HG03097 (cell line): Measurements from ENCODE around the gene ST6GALNAC3.
"Not testable (repeated sequence)": the region's sequence is repeated elsewhere in the genome, so short reads cannot be mapped to it uniquely, and the experiment has no call there.

Experiments used
- ATAC-seq: cut with Tn5 transposase; IDR thresholded peaks from one replicate; pipeline ENCODE4 v1.9.1; 2021; ENCODE audit not compliant: unreplicated experiment, low FRiP score

ST6GALNAC3 gene

GRCh38 chr1:76238094-76238628 lies 163.6 kb downstream of the ST6GALNAC3 start:
- ATAC-seq: no peak

GRCh38 chr1:76239470-76239918 lies 164.9 kb downstream of the ST6GALNAC3 start:
- ATAC-seq: no peak

- ATAC-seq: no peak
Measured at GRCh38 chr1:76240316-76240715, 165.8 kb downstream of the ST6GALNAC3 start.

GRCh38 chr1:76242587-76242986 lies 168.0 kb downstream of the ST6GALNAC3 start:
- not testable (repeated sequence) for ATAC-seq

- no peak for ATAC-seq
Measured at GRCh38 chr1:76247261-76247852, 172.8 kb downstream of the ST6GALNAC3 start.

GRCh38 chr1:76250271-76250670 lies 175.7 kb downstream of the ST6GALNAC3 start:
- no peak for ATAC-seq

GRCh38 chr1:76252431-76252830 lies 177.9 kb downstream of the ST6GALNAC3 start:
- no peak for ATAC-seq

GRCh38 chr1:76254104-76255030 lies 179.8 kb downstream of the ST6GALNAC3 start:
- ATAC-seq: no peak

- no peak for ATAC-seq
Measured at GRCh38 chr1:76256289-76257223, 182.0 kb downstream of the ST6GALNAC3 start.

GRCh38 chr1:76257823-76258222 lies 183.3 kb downstream of the ST6GALNAC3 start:
- ATAC-seq: no peak

GRCh38 chr1:76259270-76259669 lies 184.7 kb downstream of the ST6GALNAC3 start:
- ATAC-seq: no peak

- no peak for ATAC-seq
Measured at GRCh38 chr1:76260279-76260678, 185.7 kb downstream of the ST6GALNAC3 start.

GRCh38 chr1:76262601-76263000 lies 188.1 kb downstream of the ST6GALNAC3 start:
- ATAC-seq: no peak

GRCh38 chr1:76264642-76265041 lies 190.1 kb downstream of the ST6GALNAC3 start:
- ATAC-seq: no peak

- ATAC-seq: no peak
Measured at GRCh38 chr1:76266762-76267161, 192.2 kb downstream of the ST6GALNAC3 start.

- no peak for ATAC-seq
Measured at GRCh38 chr1:76267631-76268030, 193.1 kb downstream of the ST6GALNAC3 start.

- no peak for ATAC-seq
Measured at GRCh38 chr1:76268341-76268740, 193.8 kb downstream of the ST6GALNAC3 start.

GRCh38 chr1:76269155-76269554 lies 194.6 kb downstream of the ST6GALNAC3 start:
- no peak for ATAC-seq

GRCh38 chr1:76274302-76274701 lies 199.8 kb downstream of the ST6GALNAC3 start:
- ATAC-seq: no peak

GRCh38 chr1:76274718-76275117 lies 200.2 kb downstream of the ST6GALNAC3 start:
- no peak for ATAC-seq
